ENCODE results near the gene DPYD. TPM values are rescaled to one million over a fixed set of nuclear protein-coding genes. Genes with fewer than 3 reads are reported as not detected.

The DPYD gene
- total and polyA plus RNA-seq, 7 donors, result 6.0 to 56.1 (median 40.2) TPM

GRCh38 chr1:97572561-97572960 is 348.3 kb downstream of the DPYD start:
- TF ChIP-seq POLR2A (IDR thresholded peaks at IDR 0.05) (no peak), EP300 (IDR thresholded peaks at IDR 0.05) (no peak), POLR2AphosphoS5 (IDR thresholded peaks at IDR 0.05) (no peak), CTCF (IDR thresholded peaks at IDR 0.05) (no peak)
- WGBS, 2 donors, result 69 to 78% methylated on average over 1 of the region's 1 CpG
- intact Hi-C loops (cut with DNase I), result no loop called here

GRCh38 chr1:97571760-97572159 is 349.1 kb downstream of the DPYD start:
- H3K9me3 ChIP-seq, result no peaks in the 10 kb centered on the region
- H3K4me1 ChIP-seq, result peaks cover 0 to 16% (median 2%) of the 10 kb centered on the region in 4 donors
- H3K4me3 ChIP-seq, result no peak overlapping the region
- no peaks in the 10 kb centered on the region for H3K27me3 ChIP-seq
- intact Hi-C loops (cut with DNase I), result no loop called here
- WGBS, 2 donors, result 85 to 96% methylated on average over 1 of the region's 1 CpG
- no peak overlapping the region for H3K27ac ChIP-seq
- DNase-seq, result no peak
- TF ChIP-seq POLR2AphosphoS5 (IDR thresholded peaks at IDR 0.05) (no peak), EP300 (IDR thresholded peaks at IDR 0.05) (no peak), POLR2A (IDR thresholded peaks at IDR 0.05) (no peak), CTCF (IDR thresholded peaks at IDR 0.05) (no peak)
- no peaks in the 10 kb centered on the region for H3K36me3 ChIP-seq

More at GRCh38 chr1:97572561-97572960, 348.3 kb downstream of the DPYD start:
- H3K27me3 ChIP-seq, result no peaks in the 10 kb centered on the region
- H3K9me3 ChIP-seq, result no peaks in the 10 kb centered on the region
- DNase-seq, result no peak
- peaks cover 0 to 16% (median 2%) of the 10 kb centered on the region in 4 donors for H3K4me1 ChIP-seq
- no peak overlapping the region for H3K4me3 ChIP-seq
- no peak overlapping the region for H3K27ac ChIP-seq
- H3K36me3 ChIP-seq, result no peaks in the 10 kb centered on the region

- 90 to 92% methylated on average over 3 of the region's 3 CpGs for WGBS, 2 donors
- Histone ChIP-seq H3K4me3 (no peak overlapping the region), H3K4me1 (peaks cover 0 to 16% (median 2%) of the 10 kb centered on the region in 4 donors), H3K27ac (no peak overlapping the region), H3K27me3 (no peaks in the 10 kb centered on the region), H3K9me3 (no peaks in the 10 kb centered on the region), H3K36me3 (no peaks in the 10 kb centered on the region)
- intact Hi-C loops (cut with DNase I), result no loop called here
- no peak for DNase-seq
- no peak for TF ChIP-seq CTCF (IDR thresholded peaks at IDR 0.05)
- no peak for TF ChIP-seq POLR2AphosphoS5 (IDR thresholded peaks at IDR 0.05)
Observed at GRCh38 chr1:97570691-97571090, 350.1 kb downstream of the DPYD start.

- 91 to 93% methylated on average over 4 of the region's 4 CpGs for WGBS, 2 donors
Observed at GRCh38 chr1:97567000-97567749, 353.7 kb downstream of the DPYD start.

GRCh38 chr1:97565886-97566285 is 354.9 kb downstream of the DPYD start:
- WGBS, 2 donors, result 81 to 83% methylated on average over 5 of the region's 5 CpGs
- no peaks in the 10 kb centered on the region for H3K36me3 ChIP-seq
- peaks cover 0 to 8% (median 0%) of the 10 kb centered on the region in 4 donors for H3K4me1 ChIP-seq
- TF ChIP-seq POLR2AphosphoS5 (IDR thresholded peaks at IDR 0.05), result no peak
- TF ChIP-seq POLR2A (IDR thresholded peaks at IDR 0.05), result no peak
- no peak for TF ChIP-seq EP300 (IDR thresholded peaks at IDR 0.05)
- no peak for TF ChIP-seq CTCF (IDR thresholded peaks at IDR 0.05)
- no peak overlapping the region for H3K27ac ChIP-seq
- H3K4me3 ChIP-seq, result no peak overlapping the region
- no peaks in the 10 kb centered on the region for H3K27me3 ChIP-seq
- H3K9me3 ChIP-seq, result no peaks in the 10 kb centered on the region
- intact Hi-C loops (cut with DNase I), result no loop called here
- no peak for DNase-seq

More at GRCh38 chr1:97567000-97567749, 353.7 kb downstream of the DPYD start:
- H3K4me3 ChIP-seq, result no peak overlapping the region
- no peaks in the 10 kb centered on the region for H3K9me3 ChIP-seq
- peaks cover 0 to 17% (median 2%) of the 10 kb centered on the region in 4 donors for H3K4me1 ChIP-seq
- H3K27ac ChIP-seq, result no peak overlapping the region
- DNase-seq, result no peak
- H3K36me3 ChIP-seq, result no peaks in the 10 kb centered on the region
- no peaks in the 10 kb centered on the region for H3K27me3 ChIP-seq
- intact Hi-C loops (cut with DNase I), result no loop called here
- TF ChIP-seq POLR2AphosphoS5 (IDR thresholded peaks at IDR 0.05) (no peak), EP300 (IDR thresholded peaks at IDR 0.05) (no peak), POLR2A (IDR thresholded peaks at IDR 0.05) (no peak)

Measured in sigmoid colon (tissue), 7 donors.